Lower lobe of right lung (tissue), 2 donors: ENCODE measurements around the gene OR2B2. TPM values are rescaled to one million over a fixed set of nuclear protein-coding genes. Genes with fewer than 3 reads are reported as not detected.
"Not testable (repeated sequence)": the region's sequence is repeated elsewhere in the genome, so short reads cannot be mapped to it uniquely, and the experiment has no call there.

Source experiments
- ATAC-seq, 2 donors: fragments of 200-7000 bp; cut with Tn5 transposase; one replicate each; pipeline ENCODE4 v1.9.1; 2020 to 2022; ENCODE audit warnings: mild to moderate bottlenecking in 2 of 2, moderate library complexity in 2 of 2
- DNase-seq: peaks from one replicate; pipeline ENCODE4 v3.0.0-alpha.2; 2020
- H3K27ac ChIP-seq: fragments of 200-600 bp; one replicate; pipeline ENCODE4 v1.8.0; 2022
- H3K27me3 ChIP-seq: fragments of 200-600 bp; one replicate; pipeline ENCODE4 v1.8.0; 2022; ENCODE audit warnings: low read depth
- H3K36me3 ChIP-seq: fragments of 200-600 bp; one replicate; pipeline ENCODE4 v1.8.0; 2022; ENCODE audit warnings: mild to moderate bottlenecking
- H3K4me1 ChIP-seq: fragments of 200-600 bp; one replicate; pipeline ENCODE4 v1.8.0; 2022
- H3K4me3 ChIP-seq: fragments of 200-600 bp; one replicate; pipeline ENCODE4 v1.8.0; 2022; ENCODE audit warnings: mild to moderate bottlenecking
- H3K9me3 ChIP-seq: fragments of 200-600 bp; one replicate; pipeline ENCODE4 v1.8.0; 2022
- CTCF ChIP-seq: fragments of 200-600 bp; IDR thresholded peaks from one replicate; pipeline ENCODE4 v1.8.0; 2022; ENCODE audit warnings: antibody characterized with exemption, mild to moderate bottlenecking
- intact Hi-C: fragments of 100-400 bp; cut with DNase I; formaldehyde crosslinking; loops from one replicate; pipeline ENCODE4 v1.11.0; 2022
- total RNA-seq: library from RNA; stranded (reverse); fragmentation: NEBNext Ultra II Directional; extraction: Animal tissue kit (Norgen Biotek cat#: 25700); gene quantifications from one replicate; pipeline ENCODE4 v1.2.1, GENCODE V29; 2021
- donor health status: DM: no; HTN: yes; CAD: no; lungs with severe emphysema.

OR2B2 gene
- total RNA-seq, 1 donor from 2014 or later, result not detected

- DNase-seq, result no peak
- ATAC-seq, result no peak
- Histone ChIP-seq H3K4me1 (no peaks in the 10 kb centered on the region), H3K9me3 (no peaks in the 10 kb centered on the region), H3K27me3 (no peaks in the 10 kb centered on the region), H3K4me3 (no peak overlapping the region), H3K36me3 (no peaks in the 10 kb centered on the region), H3K27ac (no peak overlapping the region)
- intact Hi-C loops, result no loop called here
- TF ChIP-seq CTCF, result no peak
These were observed 28.6 kb upstream of the OR2B2 start for GRCh38 chr6:27940766-27941165.

- H3K4me1 ChIP-seq, result no peaks in the 10 kb centered on the region
- H3K4me3 ChIP-seq, result no peak overlapping the region
- ATAC-seq (no peak), DNase-seq (no peak)
- H3K9me3 ChIP-seq, result no peaks in the 10 kb centered on the region
- intact Hi-C loops, result no loop called here
- TF ChIP-seq CTCF, result no peak
- no peak overlapping the region for H3K27ac ChIP-seq
- H3K27me3 ChIP-seq, result no peaks in the 10 kb centered on the region
- no peaks in the 10 kb centered on the region for H3K36me3 ChIP-seq
These were observed 19.0 kb upstream of the OR2B2 start for GRCh38 chr6:27931209-27931608.

GRCh38 chr6:27929930-27930329 is 17.7 kb upstream of the OR2B2 start:
- H3K4me1 ChIP-seq, H3K36me3 ChIP-seq, H3K27me3 ChIP-seq, DNase-seq, H3K4me3 ChIP-seq, H3K27ac ChIP-seq, H3K9me3 ChIP-seq, ATAC-seq, intact Hi-C loops: not testable (repeated sequence)

- H3K27ac ChIP-seq, H3K36me3 ChIP-seq, intact Hi-C loops, H3K4me1 ChIP-seq, DNase-seq, H3K27me3 ChIP-seq, H3K4me3 ChIP-seq, H3K9me3 ChIP-seq, ATAC-seq: not testable (repeated sequence)
These were observed 15.8 kb upstream of the OR2B2 start for GRCh38 chr6:27928041-27928440.

- Histone ChIP-seq H3K4me1 (no peaks in the 10 kb centered on the region), H3K9me3 (no peaks in the 10 kb centered on the region), H3K27me3 (peaks cover 2% of the 10 kb centered on the region), H3K27ac (no peak overlapping the region), H3K36me3 (no peaks in the 10 kb centered on the region), H3K4me3 (no peak overlapping the region)
- DNase-seq (no peak), ATAC-seq (no peak)
- intact Hi-C loops, result no loop called here
- no peak for TF ChIP-seq CTCF
These were observed 12.0 kb upstream of the OR2B2 start for GRCh38 chr6:27924179-27924578.

GRCh38 chr6:27922949-27923348 is 10.8 kb upstream of the OR2B2 start:
- no peak overlapping the region for H3K4me3 ChIP-seq
- H3K27me3 ChIP-seq, result peaks cover 7% of the 10 kb centered on the region
- no peak for DNase-seq
- no peaks in the 10 kb centered on the region for H3K4me1 ChIP-seq
- no peak for ATAC-seq
- intact Hi-C loops, result no loop called here
- no peaks in the 10 kb centered on the region for H3K9me3 ChIP-seq
- H3K27ac ChIP-seq, result no peak overlapping the region
- TF ChIP-seq CTCF, result no peak
- H3K36me3 ChIP-seq, result no peaks in the 10 kb centered on the region

GRCh38 chr6:27908017-27908416 is 4.2 kb downstream of the OR2B2 start:
- Histone ChIP-seq H3K36me3 (no peaks in the 10 kb centered on the region), H3K4me3 (no peak overlapping the region), H3K9me3 (no peaks in the 10 kb centered on the region), H3K27ac (no peak overlapping the region), H3K4me1 (peaks cover 6% of the 10 kb centered on the region), H3K27me3 (no peaks in the 10 kb centered on the region)
- no peak for ATAC-seq
- no peak for TF ChIP-seq CTCF
- DNase-seq, result no peak
- intact Hi-C loops, result no loop called here
